IMR-90 (cell line): ENCODE results near the gene METTL22. TPM values are rescaled to one million over a fixed set of nuclear protein-coding genes. Genes with fewer than 3 reads are reported as not detected.

Experiments
- ATAC-seq: fragments of 200-7000 bp; cut with Tn5 transposase; 2 replicates; pipeline ENCODE4 v1.9.1; 2020; ENCODE audit warnings: low read depth, mild to moderate bottlenecking, moderate library complexity
- BruUV-seq: library from RNA; stranded (reverse); fragments of 400-500 nt; replicated peaks from 2 replicates; lab custom pipeline; 2021; lab: Mats Ljungman, UMichigan
- CTCF ChIA-PET: fragments of 300-600 bp; formaldehyde crosslinking; extraction: SDS; loops from one replicate; lab custom pipeline; 2021; ENCODE audit warnings: antibody characterized with exemption; lab: Yijun Ruan, JAX
- POLR2A ChIA-PET: fragments of 300-600 bp; sonication (Branson Sonifier 250); formaldehyde crosslinking; loops from one replicate; lab custom pipeline; 2022; ENCODE audit warnings: antibody characterized with exemption; ENCODE audit not compliant: unreplicated experiment; lab: Charles Lee
- DNase-seq: peaks from one replicate; pipeline ENCODE4 v3.0.0; 2013
- H2AFZ ChIP-seq: replicated peaks from 2 replicates; pipeline ENCODE3; 2013; ENCODE audit warnings: low read length, mild to moderate bottlenecking; ENCODE audit not compliant: poor library complexity
- H2AK5ac ChIP-seq: 2 replicates; pipeline ENCODE4 v1.6.1; 2013; ENCODE audit warnings: low read depth, low read length, inconsistent platforms
- H2AK9ac ChIP-seq: replicated peaks from 2 replicates; pipeline ENCODE3; 2013; ENCODE audit warnings: mild to moderate bottlenecking, low read depth, low read length, moderate library complexity; ENCODE audit not compliant: poor library complexity
- H2BK120ac ChIP-seq: 2 replicates; pipeline ENCODE4 v1.6.1; 2013; ENCODE audit warnings: low read depth, low read length, inconsistent platforms
- H2BK15ac ChIP-seq: 3 replicates; pipeline ENCODE4 v1.6.1; 2013; ENCODE audit warnings: low read depth, low read length, inconsistent platforms
- H2BK20ac ChIP-seq: 2 replicates; pipeline ENCODE4 v1.6.1; 2013; ENCODE audit warnings: low read depth, mild to moderate bottlenecking, inconsistent platforms, low read length, moderate library complexity
- H2BK5ac ChIP-seq: 2 replicates; pipeline ENCODE4 v1.6.1; 2013; ENCODE audit warnings: mild to moderate bottlenecking, low read depth, low read length, inconsistent platforms; ENCODE audit not compliant: poor library complexity, severe bottlenecking
- H3K14ac ChIP-seq: replicated peaks from 2 replicates; pipeline ENCODE4 v1.6.1; 2013; ENCODE audit warnings: low read depth, low read length, inconsistent platforms
- H3K18ac ChIP-seq: 2 replicates; pipeline ENCODE4 v1.6.1; 2013; ENCODE audit warnings: low read depth, low read length, control low read depth
- H3K23ac ChIP-seq: 2 replicates; pipeline ENCODE4 v1.6.1; 2013; ENCODE audit warnings: low read depth, low read length, inconsistent platforms
- H3K27ac ChIP-seq: 2 replicates; pipeline ENCODE4 v1.5.1; 2013; ENCODE audit warnings: mild to moderate bottlenecking, control low read depth, low read length; ENCODE audit not compliant: insufficient read depth
- H3K27me3 ChIP-seq: 2 replicates; pipeline ENCODE4 v1.6.1; 2013; ENCODE audit warnings: low read length; ENCODE audit not compliant: control insufficient read depth, insufficient read depth
- H3K36me3 ChIP-seq: 2 replicates; pipeline ENCODE4 v1.6.1; 2013; ENCODE audit warnings: low read length, mixed read lengths; ENCODE audit not compliant: control insufficient read depth, insufficient read depth
- H3K4ac ChIP-seq: 2 replicates; pipeline ENCODE4 v1.6.1; 2013; ENCODE audit warnings: low read depth, low read length, inconsistent platforms
- H3K4me1 ChIP-seq: 2 replicates; pipeline ENCODE4 v1.6.1; 2013; ENCODE audit warnings: low read length, mixed read lengths; ENCODE audit not compliant: control insufficient read depth, insufficient read depth
- H3K4me2 ChIP-seq: 2 replicates; pipeline ENCODE4 v1.6.1; 2013; ENCODE audit warnings: low read depth, mild to moderate bottlenecking, control low read depth, low read length, moderate library complexity
- H3K4me3 ChIP-seq: 2 replicates; pipeline ENCODE4 v1.5.1; 2013; ENCODE audit warnings: low read depth, mild to moderate bottlenecking, control low read depth, low read length, moderate library complexity; ENCODE audit not compliant: insufficient read depth
- H3K56ac ChIP-seq: 2 replicates; pipeline ENCODE4 v1.6.1; 2013; ENCODE audit warnings: low read length, inconsistent platforms; ENCODE audit not compliant: insufficient read depth; ENCODE audit errors: extremely low read depth
- H3K79me1 ChIP-seq, 2 experiments: 2 replicates each; pipeline ENCODE4 v1.6.1; 2013; ENCODE audit warnings: low read length in 2 of 2, inconsistent platforms in 1 of 2, low read depth in 1 of 2
- H3K9ac ChIP-seq: 2 replicates; pipeline ENCODE4 v1.6.1; 2013; ENCODE audit warnings: low read depth, low read length, control low read depth
- H3K9me1 ChIP-seq: 2 replicates; pipeline ENCODE4 v1.6.1; 2013; ENCODE audit warnings: low read length, inconsistent platforms; ENCODE audit not compliant: insufficient read depth
- H3K9me3 ChIP-seq: 2 replicates; pipeline ENCODE4 v1.6.1; 2013; ENCODE audit warnings: low read length; ENCODE audit not compliant: control insufficient read depth, insufficient read depth
- H4K20me1 ChIP-seq: 2 replicates; pipeline ENCODE4 v1.6.1; 2013; ENCODE audit warnings: low read length, inconsistent platforms; ENCODE audit not compliant: insufficient read depth
- H4K5ac ChIP-seq: 2 replicates; pipeline ENCODE4 v1.6.1; 2013; ENCODE audit warnings: mild to moderate bottlenecking, low read depth, low read length, control low read depth
- H4K8ac ChIP-seq, 2 experiments: 2 replicates each; pipeline ENCODE4 v1.6.1; 2013; ENCODE audit warnings: low read depth in 2 of 2, low read length in 2 of 2, control low read depth in 1 of 2, inconsistent platforms in 1 of 2
- H4K91ac ChIP-seq: 2 replicates; pipeline ENCODE4 v1.6.1; 2013; ENCODE audit warnings: low read depth, low read length, inconsistent platforms; ENCODE audit not compliant: insufficient read depth
- BHLHE40 ChIP-seq: fragments of 150-350 bp; IDR thresholded peaks from 2 replicates; pipeline ENCODE4 v1.6.1; 2016; ENCODE audit warnings: mild to moderate bottlenecking, low read depth, low read length
- CEBPB ChIP-seq: IDR thresholded peaks from 2 replicates; pipeline ENCODE4 v1.6.1; 2012; ENCODE audit warnings: low read depth, low read length, improper control_type of control experiment
- CHD1 ChIP-seq: IDR thresholded peaks from 2 replicates; pipeline ENCODE4 v1.6.1; 2012; ENCODE audit warnings: low read depth, low read length, improper control_type of control experiment
- ELK1 ChIP-seq: fragments of 150-350 bp; IDR thresholded peaks from 2 replicates; pipeline ENCODE4 v1.6.1; 2016; ENCODE audit warnings: low read depth, mild to moderate bottlenecking, low read length, moderate library complexity, borderline replicate concordance
- FOS ChIP-seq: fragments of 150-350 bp; IDR thresholded peaks from 2 replicates; pipeline ENCODE4 v1.6.1; 2016; ENCODE audit warnings: low read depth, low read length
- MAFK ChIP-seq: IDR thresholded peaks from 2 replicates; pipeline ENCODE4 v1.6.1; 2012; ENCODE audit warnings: low read depth, low read length, improper control_type of control experiment
- MAZ ChIP-seq: IDR thresholded peaks from 2 replicates; pipeline ENCODE4 v1.6.1; 2012; ENCODE audit warnings: low read depth, mild to moderate bottlenecking, low read length, improper control_type of control experiment, moderate library complexity, borderline replicate concordance
- MXI1 ChIP-seq: IDR thresholded peaks from 2 replicates; pipeline ENCODE4 v1.6.1; 2012; ENCODE audit warnings: low read depth, mild to moderate bottlenecking, low read length, moderate library complexity, borderline replicate concordance
- NFE2L2 ChIP-seq: fragments of 150-350 bp; IDR thresholded peaks from 2 replicates; pipeline ENCODE4 v1.6.1; 2016; ENCODE audit warnings: low read depth, mild to moderate bottlenecking, low read length
- POLR2A ChIP-seq: IDR thresholded peaks from 2 replicates; pipeline ENCODE4 v1.6.1; 2012; ENCODE audit warnings: mild to moderate bottlenecking, low read depth, low read length
- RAD21 ChIP-seq: IDR thresholded peaks from 2 replicates; pipeline ENCODE4 v1.6.1; 2012; ENCODE audit warnings: low read length, improper control_type of control experiment
- RCOR1 ChIP-seq: IDR thresholded peaks from 2 replicates; pipeline ENCODE4 v1.6.1; 2012; ENCODE audit warnings: mild to moderate bottlenecking, low read length, improper control_type of control experiment; ENCODE audit not compliant: insufficient replicate concordance
- RFX5 ChIP-seq: IDR thresholded peaks from 2 replicates; pipeline ENCODE4 v1.8.0; 2012; ENCODE audit warnings: low read depth, mild to moderate bottlenecking, low read length, moderate library complexity
- SMC3 ChIP-seq: fragments of 150-350 bp; IDR thresholded peaks from 2 replicates; pipeline ENCODE4 v1.6.1; 2016; ENCODE audit warnings: low read depth, mild to moderate bottlenecking, antibody characterized with exemption, low read length, moderate library complexity
- WGBS, 2 experiments: methylation state at CpG; one replicate each; pipeline versions ENCODE4 v1.1.5 to v1.1.7; 2013; ENCODE audit warnings: missing lambda C conversion rate in 2 of 2; ENCODE audit not compliant: insufficient read length in 1 of 2; ENCODE audit errors: extremely low coverage in 2 of 2; 5-methylcytosine and 5-hydroxymethylcytosine counted together
- dilution Hi-C: fragments of 300-500 bp; cut with HindIII; formaldehyde crosslinking; loops from one replicate; pipeline ENCODE4 v1.14.3; 2018; ENCODE audit warnings: low sequenced_read_pairs; ENCODE audit not compliant: unreplicated experiment
- in situ Hi-C: fragments of 300-500 bp; cut with MboI; formaldehyde crosslinking; loops from 3 replicates; pipeline ENCODE4 v1.14.3; 2019; ENCODE audit warnings: low sequenced_read_pairs, inconsistent platforms, mixed read lengths
- intact Hi-C: fragments of 100-400 bp; cut with micrococcal nuclease; formaldehyde crosslinking; loops from 2 replicates; pipeline ENCODE4 v1.10.0; 2022
- polyA plus RNA-seq, 3 experiments: library from polyadenylated mRNA; depleted of rRNA; stranded (reverse); fragments of >200 nt; gene quantifications; 2 replicates each; pipeline ENCODE4 v1.2.3, GENCODE V29; 2012; ENCODE audit warnings: low replicate concordance in 1 of 3
- total RNA-seq: library from RNA; depleted of rRNA; stranded (reverse); fragments of >200 nt; gene quantifications from 2 replicates; pipeline ENCODE4 v1.2.3, GENCODE V29; 2012
- TF ChIP-seq, protein P1 (sequence below): conservative IDR thresholded peaks from 2 replicates; pipeline ENCODE4 v1.5.1; 2012; ENCODE audit warnings: mild to moderate bottlenecking, low read depth, low read length, improper control_type of control experiment
- TF ChIP-seq, protein P2 (sequence below): fragments of 150-350 bp; IDR thresholded peaks from 2 replicates; pipeline ENCODE4 v1.6.1; 2017; ENCODE audit warnings: mild to moderate bottlenecking, antibody characterized with exemption, low read length, low read depth

Gene METTL22
- total and polyA plus RNA-seq, 2 of the 4 experiments (the other 2 are of a cell fraction), result 27.2 to 51.2 TPM

- Histone ChIP-seq H3K9me3 (no peaks in the 10 kb centered on the region), H2AK9ac (no peak overlapping the region), H4K20me1 (no peaks in the 10 kb centered on the region), H3K4me1 (no peaks in the 10 kb centered on the region), H3K36me3 (peaks cover 81% of the 10 kb centered on the region), H3K14ac (no peak overlapping the region), H2BK15ac (no peak overlapping the region), H4K5ac (no peak overlapping the region), H3K56ac (no peak overlapping the region), H2BK120ac (no peak overlapping the region), H3K23ac (no peak overlapping the region), H3K9me1 (no peaks in the 10 kb centered on the region), H2BK20ac (no peak overlapping the region), H2AFZ (no peak overlapping the region), H4K8ac (no peak overlapping the region), H3K79me1 (no peaks in the 10 kb centered on the region), H3K9ac (no peak overlapping the region), H3K27ac (no peak overlapping the region), H4K91ac (no peak overlapping the region), H3K4me3 (no peak overlapping the region), H3K18ac (no peak overlapping the region), H2BK5ac (no peak overlapping the region), H3K27me3 (no peaks in the 10 kb centered on the region), H3K4ac (no peak overlapping the region), H2AK5ac (no peak overlapping the region), H3K4me2 (no peak overlapping the region)
- in situ Hi-C loops, result no loop called here
- DNase-seq, result no peak
- intact Hi-C loops, result no loop called here
- ChIA-PET POLR2A (no interaction called here), CTCF (no interaction called here)
- dilution Hi-C loops, result no loop called here
- ATAC-seq, result no peak
- WGBS, 2 experiments, result 63% methylated on average over 5 of the region's 9 CpGs; no CpG with 5 or more reads in 1 of the 2 experiments
- BruUV-seq, result no TSS peak
- TF ChIP-seq CEBPB, result no peak
- no peak for TF ChIP-seq POLR2A
- TF ChIP-seq MAZ, result no peak
- TF ChIP-seq RAD21, result no peak
- no peak for TF ChIP-seq RCOR1
- TF ChIP-seq MXI1, result no peak
- TF ChIP-seq NFE2L2, result no peak
- TF ChIP-seq SMC3, result no peak
- no peak for TF ChIP-seq ELK1
- TF ChIP-seq BHLHE40, result no peak
- no peak for TF ChIP-seq MAFK
- TF ChIP-seq, protein P1, sequence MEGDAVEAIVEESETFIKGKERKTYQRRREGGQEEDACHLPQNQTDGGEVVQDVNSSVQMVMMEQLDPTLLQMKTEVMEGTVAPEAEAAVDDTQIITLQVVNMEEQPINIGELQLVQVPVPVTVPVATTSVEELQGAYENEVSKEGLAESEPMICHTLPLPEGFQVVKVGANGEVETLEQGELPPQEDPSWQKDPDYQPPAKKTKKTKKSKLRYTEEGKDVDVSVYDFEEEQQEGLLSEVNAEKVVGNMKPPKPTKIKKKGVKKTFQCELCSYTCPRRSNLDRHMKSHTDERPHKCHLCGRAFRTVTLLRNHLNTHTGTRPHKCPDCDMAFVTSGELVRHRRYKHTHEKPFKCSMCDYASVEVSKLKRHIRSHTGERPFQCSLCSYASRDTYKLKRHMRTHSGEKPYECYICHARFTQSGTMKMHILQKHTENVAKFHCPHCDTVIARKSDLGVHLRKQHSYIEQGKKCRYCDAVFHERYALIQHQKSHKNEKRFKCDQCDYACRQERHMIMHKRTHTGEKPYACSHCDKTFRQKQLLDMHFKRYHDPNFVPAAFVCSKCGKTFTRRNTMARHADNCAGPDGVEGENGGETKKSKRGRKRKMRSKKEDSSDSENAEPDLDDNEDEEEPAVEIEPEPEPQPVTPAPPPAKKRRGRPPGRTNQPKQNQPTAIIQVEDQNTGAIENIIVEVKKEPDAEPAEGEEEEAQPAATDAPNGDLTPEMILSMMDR, result no peak
- TF ChIP-seq, protein P2, sequence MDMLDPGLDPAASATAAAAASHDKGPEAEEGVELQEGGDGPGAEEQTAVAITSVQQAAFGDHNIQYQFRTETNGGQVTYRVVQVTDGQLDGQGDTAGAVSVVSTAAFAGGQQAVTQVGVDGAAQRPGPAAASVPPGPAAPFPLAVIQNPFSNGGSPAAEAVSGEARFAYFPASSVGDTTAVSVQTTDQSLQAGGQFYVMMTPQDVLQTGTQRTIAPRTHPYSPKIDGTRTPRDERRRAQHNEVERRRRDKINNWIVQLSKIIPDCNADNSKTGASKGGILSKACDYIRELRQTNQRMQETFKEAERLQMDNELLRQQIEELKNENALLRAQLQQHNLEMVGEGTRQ, result no peak
- no peak for TF ChIP-seq CHD1
- no peak for TF ChIP-seq FOS
- TF ChIP-seq RFX5, result no peak
Observed at GRCh38 chr16:8641671-8642070, 20.2 kb downstream of the METTL22 start.
